SK-N-MC (cell line): ENCODE data around the gene CALN1.
"Not testable (repeated sequence)": the region's sequence is repeated elsewhere in the genome, so short reads cannot be mapped to it uniquely, and the experiment has no call there.

Experiments
- DNase-seq: peaks from one replicate; pipeline ENCODE4 v3.0.0-alpha.2; 2011; ENCODE audit warnings: low read depth, low spot score
- H3K27ac ChIP-seq: fragments of 200-600 bp; sonication (generic); 2 replicates; pipeline ENCODE4 v1.5.1; 2016; ENCODE audit warnings: mixed run types
- H3K36me3 ChIP-seq: fragments of 200-600 bp; sonication (generic); 2 replicates; pipeline ENCODE4 v1.6.1; 2017; ENCODE audit warnings: antibody characterized with exemption, low read length, mixed read lengths; ENCODE audit not compliant: insufficient read depth
- H3K4me3 ChIP-seq: fragments of 200-600 bp; sonication (generic); 2 replicates; pipeline ENCODE4 v1.5.1; 2016
- H3K9ac ChIP-seq: fragments of 200-600 bp; sonication (generic); 2 replicates; pipeline ENCODE4 v1.8.0; 2017; ENCODE audit warnings: mixed run types, mixed read lengths; ENCODE audit not compliant: insufficient read length
- H3K9me3 ChIP-seq: fragments of 200-600 bp; sonication (generic); 2 replicates; pipeline ENCODE4 v1.6.1; 2017; ENCODE audit warnings: low read depth, mild to moderate bottlenecking, antibody characterized with exemption, low read length, moderate library complexity, mixed read lengths
- EZH2 ChIP-seq: fragments of 200-600 bp; sonication (generic); IDR thresholded peaks from one replicate; pipeline ENCODE4 v1.6.1; 2017; ENCODE audit warnings: antibody characterized with exemption
- FOXP2 ChIP-seq: optimal IDR thresholded peaks from 2 replicates; pipeline ENCODE3; 2011; ENCODE audit warnings: mild to moderate bottlenecking, moderate library complexity; ENCODE audit not compliant: insufficient read depth; ENCODE audit errors: extremely low read length, control extremely low read depth
- POLR2AphosphoS5 ChIP-seq: IDR thresholded peaks from 2 replicates; pipeline ENCODE4 v1.6.1; 2012; ENCODE audit warnings: mild to moderate bottlenecking, low read depth, low read length, borderline replicate concordance

Gene CALN1

DNA sequence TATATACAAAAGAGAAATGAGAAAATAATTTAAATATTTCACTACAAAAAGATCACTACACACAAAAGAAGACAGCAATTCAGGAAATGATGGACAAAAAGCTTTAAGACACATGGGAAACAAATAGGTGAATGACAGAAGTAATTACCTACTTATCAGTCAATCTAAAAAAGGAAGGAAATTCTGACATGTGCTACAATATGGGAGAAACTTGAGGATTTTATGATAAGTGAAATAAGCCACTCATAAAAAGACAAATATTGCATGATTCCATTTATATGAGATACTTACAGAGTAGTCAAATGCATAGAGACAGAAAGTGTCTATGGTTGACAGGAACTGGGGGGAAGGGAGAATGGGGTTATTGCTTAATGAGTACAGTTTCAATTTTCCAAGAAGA is 339.2 kb downstream of the CALN1 start:
- Histone ChIP-seq H3K36me3 (no peaks in the 10 kb centered on the region), H3K9me3 (no peaks in the 10 kb centered on the region; the same call in 1 of the 2 replicates), H3K9ac (no peak overlapping the region), H3K4me3 (no peak overlapping the region), H3K27ac (no peak overlapping the region)
- TF ChIP-seq FOXP2 (no peak), EZH2 (no peak), POLR2AphosphoS5 (no peak)
- DNase-seq, result no peak

DNA sequence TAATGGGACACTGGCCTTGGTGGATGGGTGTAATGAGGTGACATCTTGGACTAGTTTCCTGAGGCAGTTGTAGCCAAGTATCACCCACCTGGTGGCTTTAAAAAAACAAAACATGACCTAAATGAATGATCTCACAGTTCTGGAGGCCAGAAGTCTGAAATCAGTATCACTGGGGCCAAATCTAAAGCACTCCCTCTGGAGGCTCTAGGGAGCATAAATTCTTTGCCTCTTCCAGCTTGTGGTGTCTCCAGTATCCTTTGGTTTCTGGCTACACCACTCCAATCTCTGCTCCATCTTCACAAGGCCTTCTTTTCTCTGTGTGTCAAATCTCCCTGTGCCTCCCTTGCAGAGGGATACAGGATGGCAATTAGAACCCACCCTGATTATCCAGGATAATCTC is 342.9 kb downstream of the CALN1 start:
- no peak overlapping the region for H3K27ac ChIP-seq
- TF ChIP-seq POLR2AphosphoS5 (no peak), FOXP2 (no peak), EZH2 (no peak)
- no peaks in the 10 kb centered on the region for H3K36me3 ChIP-seq
- no peak for DNase-seq
- H3K4me3 ChIP-seq, result no peak overlapping the region
- H3K9me3 ChIP-seq, result no peaks in the 10 kb centered on the region; the same call in 1 of the 2 replicates
- H3K9ac ChIP-seq, result no peak overlapping the region

DNA sequence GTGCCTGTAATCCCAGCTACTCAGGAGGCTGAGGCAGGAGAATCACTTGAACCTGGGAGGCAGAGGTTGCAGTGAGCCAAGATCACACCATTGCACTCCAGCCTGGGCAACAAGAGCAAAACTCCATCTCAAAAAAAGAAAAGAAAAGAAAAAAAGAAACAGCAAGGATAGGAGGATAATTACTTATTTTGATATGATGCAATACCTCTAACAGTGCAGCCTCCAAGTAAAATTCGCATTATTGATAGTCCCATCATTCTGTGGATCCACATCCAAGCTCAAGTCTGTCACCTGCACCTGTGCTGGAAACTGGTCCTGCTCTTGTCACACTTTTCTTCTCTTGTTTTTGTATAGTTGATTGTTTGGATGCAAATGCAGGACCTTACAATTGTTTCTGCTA is 346.4 kb downstream of the CALN1 start:
- not testable (repeated sequence) for H3K36me3 ChIP-seq, DNase-seq, H3K27ac ChIP-seq, H3K4me3 ChIP-seq, H3K9ac ChIP-seq, H3K9me3 ChIP-seq

DNA sequence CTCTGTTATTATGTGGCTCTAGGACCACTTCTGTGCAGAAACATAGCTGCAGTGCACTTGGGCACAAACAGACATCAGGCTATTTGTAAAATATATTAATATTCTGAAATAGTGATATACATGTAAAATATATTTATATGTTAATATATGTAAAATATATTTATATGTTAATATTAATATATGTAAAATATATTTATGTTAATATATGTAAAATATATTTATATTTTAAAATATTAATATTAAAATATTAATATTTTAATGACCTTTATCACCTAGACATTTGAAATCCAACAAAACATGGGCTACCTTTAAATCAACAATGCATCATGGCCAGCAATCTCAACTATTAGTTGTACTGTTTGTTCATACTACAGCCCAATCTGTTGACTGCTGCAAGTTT is 347.2 kb downstream of the CALN1 start:
- DNase-seq, result no peak
- H3K4me3 ChIP-seq, result no peak overlapping the region
- no peak for TF ChIP-seq FOXP2
- TF ChIP-seq POLR2AphosphoS5, result no peak
- TF ChIP-seq EZH2, result no peak
- H3K9ac ChIP-seq, result no peak overlapping the region
- H3K36me3 ChIP-seq, result no peaks in the 10 kb centered on the region
- H3K27ac ChIP-seq, result no peak overlapping the region
- H3K9me3 ChIP-seq, result no peaks in the 10 kb centered on the region

DNA sequence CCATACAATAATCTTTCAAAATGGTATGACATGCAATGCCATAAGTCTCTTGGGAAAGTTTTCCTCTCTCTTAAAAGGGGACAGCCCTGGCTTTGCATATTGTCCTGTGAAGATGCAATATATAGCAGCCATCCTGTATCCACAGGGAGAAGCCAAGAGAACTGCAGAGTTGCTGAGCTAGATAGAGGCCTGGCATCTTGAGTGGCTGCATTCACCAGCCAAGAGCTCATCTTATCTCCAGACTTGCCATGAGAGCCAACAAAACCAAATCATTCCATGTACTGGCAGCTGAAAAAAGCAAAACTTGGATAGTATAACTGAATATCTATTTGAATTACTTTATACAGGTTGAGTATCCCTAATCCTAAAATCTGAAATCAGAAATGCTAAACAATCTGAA is 348.8 kb downstream of the CALN1 start:
- no peak for DNase-seq
- H3K9me3 ChIP-seq, result no peaks in the 10 kb centered on the region
- no peak overlapping the region for H3K9ac ChIP-seq
- no peak overlapping the region for H3K4me3 ChIP-seq
- H3K36me3 ChIP-seq, result no peaks in the 10 kb centered on the region
- no peak for TF ChIP-seq POLR2AphosphoS5
- no peak for TF ChIP-seq EZH2
- TF ChIP-seq FOXP2, result no peak
- H3K27ac ChIP-seq, result no peak overlapping the region

DNA sequence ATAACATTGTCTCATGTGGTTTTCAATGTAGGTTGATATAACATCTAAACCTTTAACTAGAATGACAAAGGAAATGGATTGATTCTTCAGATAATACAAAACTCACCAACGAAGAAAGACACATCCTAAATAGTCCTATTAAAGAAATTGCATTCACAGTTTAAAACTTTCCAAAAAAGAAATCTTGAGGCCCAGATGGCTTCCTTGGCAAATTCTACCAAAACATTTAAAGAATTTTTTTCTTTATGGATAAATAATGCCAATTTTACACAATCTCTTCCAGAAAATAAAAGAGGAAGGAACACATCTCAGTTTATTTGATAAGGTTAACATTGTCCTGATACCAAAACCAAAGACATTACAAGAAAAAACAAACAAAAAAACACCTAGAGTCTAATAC is 349.5 kb downstream of the CALN1 start:
- Histone ChIP-seq H3K27ac (no peak overlapping the region), H3K9me3 (no peaks in the 10 kb centered on the region), H3K4me3 (no peak overlapping the region), H3K9ac (no peak overlapping the region), H3K36me3 (no peaks in the 10 kb centered on the region)
- no peak for DNase-seq
- TF ChIP-seq EZH2 (no peak), POLR2AphosphoS5 (no peak), FOXP2 (no peak)

DNA sequence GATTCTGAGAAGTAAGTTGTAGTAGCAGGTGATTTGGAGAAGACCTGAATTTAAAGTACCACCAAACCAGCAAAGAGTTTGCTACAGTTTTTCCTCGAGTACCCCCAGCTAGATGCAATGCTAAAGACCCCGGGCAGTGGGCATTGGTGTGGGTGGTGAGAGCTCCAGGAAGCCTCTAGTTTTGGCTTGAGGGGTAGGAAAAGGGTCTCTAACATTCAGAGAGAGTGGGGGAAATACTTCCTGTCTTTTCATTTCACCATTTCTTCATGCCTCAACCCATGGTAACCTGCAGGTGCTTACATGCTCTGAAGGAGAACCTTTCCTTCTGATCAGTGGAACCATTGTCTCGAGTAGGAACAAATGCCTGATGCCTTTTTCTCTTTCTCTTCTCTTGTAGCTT is 352.2 kb downstream of the CALN1 start:
- Histone ChIP-seq H3K4me3 (no peak overlapping the region), H3K36me3 (no peaks in the 10 kb centered on the region), H3K27ac (no peak overlapping the region), H3K9ac (no peak overlapping the region), H3K9me3 (no peaks in the 10 kb centered on the region)
- TF ChIP-seq FOXP2 (no peak), POLR2AphosphoS5 (no peak), EZH2 (no peak)
- no peak for DNase-seq

DNA sequence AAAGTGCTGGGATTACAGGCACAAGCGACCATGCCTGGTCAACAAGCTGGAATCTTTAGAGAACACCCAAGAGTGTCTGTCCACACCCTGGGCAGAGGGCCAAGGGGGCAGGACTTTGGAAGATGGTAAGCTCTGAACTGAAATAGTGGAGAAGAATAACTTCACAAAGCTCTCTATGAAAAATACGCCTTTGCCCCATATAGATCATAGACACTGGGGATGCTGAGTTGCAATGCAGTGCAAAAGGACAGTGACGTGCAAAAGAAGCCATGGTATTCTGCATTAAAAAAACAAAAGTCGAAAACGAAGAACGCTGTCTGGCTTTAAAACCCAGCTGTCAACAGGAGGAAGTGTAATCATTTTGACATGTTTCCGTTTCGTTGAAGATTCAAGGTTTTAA is 353.6 kb downstream of the CALN1 start:
- no peaks in the 10 kb centered on the region for H3K36me3 ChIP-seq
- no peak overlapping the region for H3K9ac ChIP-seq
- TF ChIP-seq EZH2 (no peak), FOXP2 (no peak), POLR2AphosphoS5 (no peak)
- H3K9me3 ChIP-seq, result no peaks in the 10 kb centered on the region
- no peak for DNase-seq
- H3K4me3 ChIP-seq, result no peak overlapping the region
- no peak overlapping the region for H3K27ac ChIP-seq

DNA sequence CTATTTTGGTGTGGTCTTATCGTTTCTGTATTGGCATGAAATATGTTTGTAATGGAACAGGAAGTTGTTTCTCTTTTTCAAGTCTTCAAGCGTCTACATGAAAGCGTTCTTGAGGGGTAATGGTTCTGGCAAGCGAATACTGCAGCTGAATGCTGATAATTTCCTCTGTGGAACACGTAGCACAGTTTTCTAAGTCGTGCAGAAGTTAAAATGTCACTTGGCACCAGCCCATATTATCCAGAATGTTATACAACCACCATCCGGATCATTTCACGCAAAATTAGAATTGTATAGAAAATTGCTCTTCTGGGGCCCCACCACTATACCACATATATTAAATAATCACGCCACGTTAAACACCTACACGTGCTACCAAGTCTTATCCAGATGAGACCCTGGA is 354.3 kb downstream of the CALN1 start:
- Histone ChIP-seq H3K9ac (no peak overlapping the region), H3K9me3 (no peaks in the 10 kb centered on the region), H3K4me3 (peak overlapping the region; percentile 54; the same call in 1 of the 2 replicates), H3K27ac (peak overlapping the region; percentile 56; the same call in 1 of the 2 replicates), H3K36me3 (no peaks in the 10 kb centered on the region)
- no peak for TF ChIP-seq FOXP2
- no peak for TF ChIP-seq POLR2AphosphoS5
- no peak for TF ChIP-seq EZH2
- DNase-seq, result no peak
